Activated T-helper 17 cell treated with anti-CD3 and anti-CD28 coated beads, Interleukin-2, amount 50 U/mL, for 72 hours (primary cell): ENCODE measurements around the gene HTRA3. TPM values are rescaled to one million over a fixed set of nuclear protein-coding genes. Genes with fewer than 3 reads are reported as not detected.
A peak's percentile ranks its signal among the peaks of the same experiment; 100 is the strongest.

Experiments used
- ATAC-seq: fragments of 150-1000 bp; cut with Tn5 transposase; replicated peaks from 2 replicates; pipeline ENCODE4 v1.10.0; 2021; ENCODE audit warnings: mild to moderate bottlenecking, moderate library complexity
- H3K27ac Mint-ChIP-seq: one replicate; pipeline ENCODE4 v1.8.0; 2022; ENCODE audit warnings: mixed read lengths
- H3K27me3 Mint-ChIP-seq: one replicate; pipeline ENCODE4 v1.8.0; 2022; ENCODE audit warnings: mixed read lengths
- H3K36me3 Mint-ChIP-seq: one replicate; pipeline ENCODE4 v1.8.0; 2022; ENCODE audit warnings: low read depth, mild to moderate bottlenecking, mixed read lengths
- H3K4me1 Mint-ChIP-seq: one replicate; pipeline ENCODE4 v1.8.0; 2022; ENCODE audit warnings: mixed read lengths
- H3K4me3 Mint-ChIP-seq: one replicate; pipeline ENCODE4 v1.8.0; 2022; ENCODE audit warnings: mild to moderate bottlenecking, mixed read lengths
- H3K9me3 Mint-ChIP-seq: one replicate; pipeline ENCODE4 v1.8.0; 2022; ENCODE audit warnings: mixed read lengths
- total RNA-seq, 2 donors: library from RNA; stranded (reverse); gene quantifications; one replicate each; pipeline ENCODE4 v1.2.3, GENCODE V29; 2022

HTRA3 gene
- total RNA-seq, 2 donors from 2014 or later = not detected

DNA sequence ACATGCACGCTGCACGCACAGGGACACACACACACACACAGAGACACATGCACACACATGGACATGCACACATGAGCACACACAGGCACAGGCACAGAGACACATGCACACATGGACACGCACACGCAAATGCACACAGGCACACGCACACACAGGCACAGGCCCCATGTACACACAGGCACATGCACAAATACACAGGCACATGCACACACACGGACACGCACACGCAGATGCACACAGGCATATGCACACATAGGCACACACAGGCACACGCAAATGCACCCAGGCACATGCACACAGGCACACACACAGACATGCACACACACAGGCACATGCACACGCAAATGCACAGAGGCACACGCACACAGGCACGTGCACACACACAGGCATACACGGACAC is 30.3 kb upstream of the HTRA3 start:
- H3K9me3 Mint-ChIP-seq = no peaks in the 10 kb centered on the region
- no peaks in the 10 kb centered on the region for H3K36me3 Mint-ChIP-seq
- no peak overlapping the region for H3K4me3 Mint-ChIP-seq
- ATAC-seq = no peak
- no peaks in the 10 kb centered on the region for H3K4me1 Mint-ChIP-seq
- H3K27ac Mint-ChIP-seq = no peak overlapping the region
- H3K27me3 Mint-ChIP-seq = no peaks in the 10 kb centered on the region

GRCh38 chr4:8239661-8240060 is 29.9 kb upstream of the HTRA3 start:
- H3K4me3 Mint-ChIP-seq = no peak overlapping the region
- no peaks in the 10 kb centered on the region for H3K9me3 Mint-ChIP-seq
- H3K27me3 Mint-ChIP-seq = no peaks in the 10 kb centered on the region
- H3K4me1 Mint-ChIP-seq = no peaks in the 10 kb centered on the region
- no peaks in the 10 kb centered on the region for H3K36me3 Mint-ChIP-seq
- ATAC-seq = no peak
- no peak overlapping the region for H3K27ac Mint-ChIP-seq

DNA sequence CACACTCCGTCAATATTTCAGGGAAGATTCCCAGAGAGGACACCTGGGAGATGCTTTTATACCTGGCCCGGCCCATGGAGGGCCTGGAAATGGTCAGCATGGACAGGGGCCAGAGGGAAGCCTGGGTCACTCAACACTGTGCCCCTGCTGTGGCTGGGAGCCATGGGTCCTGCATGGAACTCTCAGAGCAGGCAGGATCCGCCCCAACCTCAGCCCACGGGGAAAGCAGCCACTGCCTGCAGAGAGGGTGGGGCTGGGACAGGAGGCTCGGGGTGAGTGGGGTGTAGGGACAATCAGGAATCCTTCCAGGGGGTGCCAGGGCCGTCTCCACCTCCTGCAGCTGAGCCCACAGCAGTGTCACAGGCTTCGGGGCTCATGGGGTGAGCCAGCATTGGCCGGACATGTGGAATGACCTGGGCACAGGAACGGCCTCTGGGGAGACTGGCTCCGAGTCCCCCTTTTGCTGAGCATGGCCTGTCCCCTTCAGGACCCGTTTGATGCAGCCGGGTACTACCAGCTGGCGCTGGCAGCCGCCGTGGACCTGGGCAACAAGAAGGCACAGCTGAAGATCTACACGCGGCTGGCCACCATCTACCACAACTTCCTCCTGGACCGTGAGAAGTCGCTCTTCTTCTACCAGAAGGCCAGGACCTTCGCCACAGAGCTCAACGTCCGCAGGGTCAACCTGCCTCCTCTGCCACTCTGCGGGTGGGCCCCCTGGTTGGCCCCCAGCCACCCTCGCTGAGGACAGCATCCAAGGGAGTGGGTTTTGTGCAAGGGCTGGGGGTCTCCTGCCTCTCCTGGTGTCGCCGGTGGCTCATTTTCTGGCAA is 29.1 kb upstream of the HTRA3 start:
- Mint-ChIP-seq H3K4me3 (no peak overlapping the region), H3K9me3 (no peaks in the 10 kb centered on the region), H3K27me3 (no peaks in the 10 kb centered on the region), H3K27ac (no peak overlapping the region), H3K4me1 (no peaks in the 10 kb centered on the region), H3K36me3 (no peaks in the 10 kb centered on the region)
- no peak for ATAC-seq

DNA sequence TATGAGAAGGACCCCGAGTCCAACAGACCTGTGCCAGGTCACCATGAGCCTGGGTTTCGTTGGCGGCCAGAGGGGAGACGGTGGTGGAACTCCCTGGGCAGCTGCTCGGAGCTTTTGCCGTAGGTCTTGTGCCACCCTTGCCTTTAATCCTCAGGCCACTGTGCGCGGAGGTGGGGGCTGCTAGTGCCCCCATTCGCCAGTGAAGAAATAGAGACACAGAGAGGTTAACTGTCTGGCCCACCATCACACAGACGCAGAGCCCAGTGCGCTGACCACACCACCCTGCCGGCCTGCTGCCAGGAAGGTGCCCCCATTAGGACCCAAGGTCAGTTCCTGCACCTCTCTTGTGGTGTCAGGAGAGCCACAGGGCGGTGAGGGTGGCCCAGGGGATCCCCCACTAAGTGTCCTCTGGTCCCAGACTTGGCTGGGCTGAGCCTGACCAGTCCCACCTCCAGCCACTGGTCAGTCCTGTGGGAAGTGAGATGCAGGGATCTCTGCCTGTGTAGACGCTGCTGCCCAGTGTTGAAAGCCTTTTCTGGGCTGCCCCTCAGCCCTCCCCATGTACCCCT is 28.3 kb upstream of the HTRA3 start:
- no peak overlapping the region for H3K27ac Mint-ChIP-seq
- no peak for ATAC-seq
- H3K4me1 Mint-ChIP-seq = no peaks in the 10 kb centered on the region
- no peak overlapping the region for H3K4me3 Mint-ChIP-seq
- H3K27me3 Mint-ChIP-seq = no peaks in the 10 kb centered on the region
- H3K9me3 Mint-ChIP-seq = no peaks in the 10 kb centered on the region
- no peaks in the 10 kb centered on the region for H3K36me3 Mint-ChIP-seq

DNA sequence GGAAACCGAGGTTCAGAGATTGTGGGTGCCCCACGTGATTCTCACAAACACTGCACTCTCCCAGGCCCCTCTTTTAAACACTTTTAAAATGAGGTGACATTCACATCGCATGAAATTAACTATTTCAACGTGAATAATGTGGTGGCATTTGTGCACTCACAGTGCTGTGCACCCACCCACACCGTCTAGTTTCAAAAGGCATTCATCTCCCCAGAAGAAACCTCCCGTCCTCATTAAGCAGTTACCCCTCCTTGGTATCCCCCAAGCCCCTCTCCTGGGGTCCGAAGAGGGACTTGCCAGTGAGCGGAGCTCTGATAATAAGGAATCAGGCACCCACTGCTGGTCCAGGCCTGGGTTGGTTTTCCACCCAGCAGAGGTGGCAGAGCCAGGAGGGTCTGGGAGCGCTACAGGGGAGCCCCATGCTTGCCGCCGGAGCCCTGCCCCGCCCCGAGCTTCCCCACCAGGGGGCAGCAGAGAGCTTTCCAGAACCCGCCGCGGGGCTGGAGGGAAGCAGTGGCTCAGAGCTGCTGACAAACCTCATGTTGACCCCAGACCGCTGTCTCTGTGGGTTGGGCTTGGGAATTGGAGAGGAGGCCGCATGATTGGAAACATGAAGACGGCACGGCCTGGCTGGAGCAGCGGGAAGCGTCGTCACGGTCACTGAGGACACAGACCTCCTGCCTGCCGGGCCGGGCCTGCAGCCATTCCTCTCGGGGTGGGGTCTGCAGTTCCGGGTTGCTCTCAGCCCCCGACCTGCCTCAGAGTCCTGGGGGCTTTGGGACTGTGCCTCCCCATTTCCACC is 27.5 kb upstream of the HTRA3 start:
- no peak overlapping the region for H3K27ac Mint-ChIP-seq
- no peak overlapping the region for H3K4me3 Mint-ChIP-seq
- H3K4me1 Mint-ChIP-seq = no peaks in the 10 kb centered on the region
- H3K9me3 Mint-ChIP-seq = no peaks in the 10 kb centered on the region
- H3K27me3 Mint-ChIP-seq = no peaks in the 10 kb centered on the region
- ATAC-seq = peak; percentile 86
- no peaks in the 10 kb centered on the region for H3K36me3 Mint-ChIP-seq

DNA sequence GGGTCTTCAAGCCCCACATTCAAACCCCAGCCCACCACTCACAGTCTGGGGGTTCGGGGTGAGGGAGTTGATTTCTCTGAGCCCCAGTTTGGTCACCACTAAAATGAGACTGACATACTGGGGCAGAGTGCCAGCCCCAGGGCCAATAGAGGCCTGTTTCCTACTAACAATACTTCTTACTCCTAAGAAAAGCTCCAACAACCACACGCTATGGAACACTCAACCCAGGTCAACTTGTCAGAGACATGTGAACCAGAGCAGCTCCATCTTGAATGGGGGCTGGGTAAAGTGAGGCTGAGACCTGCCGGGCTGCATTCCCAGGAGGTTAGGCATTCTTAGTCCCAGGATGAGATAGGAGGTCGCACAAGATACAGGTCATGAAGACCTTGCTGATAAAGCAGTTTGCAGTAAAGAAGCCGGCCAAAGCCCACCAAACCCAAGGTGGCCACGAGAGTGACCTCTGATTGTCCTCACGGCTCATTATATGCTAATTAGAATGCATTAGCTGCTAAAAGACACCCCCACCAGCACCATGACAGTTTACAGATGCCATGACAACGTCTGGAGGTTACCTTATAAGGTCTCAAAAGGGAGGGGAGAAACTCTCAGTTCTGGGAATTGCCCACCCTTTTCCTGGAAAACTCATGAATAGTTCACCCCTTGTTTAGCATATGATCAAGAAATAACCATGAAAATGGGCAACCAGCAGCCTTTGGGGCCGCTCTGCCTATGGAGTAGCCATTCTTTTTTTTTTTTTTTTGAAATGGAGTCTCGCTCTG is 26.6 kb upstream of the HTRA3 start:
- Mint-ChIP-seq H3K4me1 (no peaks in the 10 kb centered on the region), H3K27me3 (peaks cover 1% of the 10 kb centered on the region), H3K4me3 (no peak overlapping the region), H3K36me3 (no peaks in the 10 kb centered on the region), H3K27ac (no peak overlapping the region), H3K9me3 (no peaks in the 10 kb centered on the region)
- no peak for ATAC-seq

DNA sequence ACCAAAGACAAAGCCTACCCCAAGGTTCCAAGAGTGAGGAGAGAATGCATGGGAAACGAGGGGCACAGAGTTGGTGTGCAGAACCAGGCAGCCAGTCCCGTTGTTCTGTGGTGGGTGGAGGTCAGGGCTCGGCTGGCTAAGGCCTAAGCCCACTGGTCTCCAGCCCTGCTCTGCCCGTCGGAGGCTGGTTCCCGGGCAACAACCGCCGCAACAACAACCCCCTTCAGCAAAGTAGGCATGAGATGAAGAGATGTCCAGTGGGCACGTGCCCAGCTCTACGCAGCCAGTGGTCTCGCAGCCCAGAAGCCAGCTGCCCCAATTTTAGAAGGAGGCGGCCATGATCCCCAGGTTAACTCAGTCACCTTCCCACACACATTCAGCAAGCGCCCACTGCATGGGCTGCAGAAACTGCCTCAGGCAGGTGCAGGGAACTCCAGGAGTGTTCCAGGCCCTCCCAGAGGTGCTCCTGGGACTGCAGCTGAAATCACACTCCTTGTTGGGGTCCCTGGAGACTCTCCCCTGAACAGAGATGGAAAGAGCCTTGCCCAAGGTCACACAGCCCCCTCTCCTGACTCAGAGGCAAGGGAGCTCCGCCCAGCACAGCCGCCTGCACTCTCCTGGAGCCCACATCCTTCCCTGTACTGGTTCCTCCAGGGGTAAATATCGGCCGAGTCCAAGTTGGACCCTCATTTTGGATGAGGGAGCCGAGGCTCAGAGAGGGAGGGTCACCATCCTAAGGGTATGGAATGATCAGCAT is 25.4 kb upstream of the HTRA3 start:
- no peak overlapping the region for H3K4me3 Mint-ChIP-seq
- peaks cover 2% of the 10 kb centered on the region for H3K27me3 Mint-ChIP-seq
- no peaks in the 10 kb centered on the region for H3K36me3 Mint-ChIP-seq
- no peaks in the 10 kb centered on the region for H3K4me1 Mint-ChIP-seq
- ATAC-seq = no peak
- H3K27ac Mint-ChIP-seq = no peak overlapping the region
- no peaks in the 10 kb centered on the region for H3K9me3 Mint-ChIP-seq

DNA sequence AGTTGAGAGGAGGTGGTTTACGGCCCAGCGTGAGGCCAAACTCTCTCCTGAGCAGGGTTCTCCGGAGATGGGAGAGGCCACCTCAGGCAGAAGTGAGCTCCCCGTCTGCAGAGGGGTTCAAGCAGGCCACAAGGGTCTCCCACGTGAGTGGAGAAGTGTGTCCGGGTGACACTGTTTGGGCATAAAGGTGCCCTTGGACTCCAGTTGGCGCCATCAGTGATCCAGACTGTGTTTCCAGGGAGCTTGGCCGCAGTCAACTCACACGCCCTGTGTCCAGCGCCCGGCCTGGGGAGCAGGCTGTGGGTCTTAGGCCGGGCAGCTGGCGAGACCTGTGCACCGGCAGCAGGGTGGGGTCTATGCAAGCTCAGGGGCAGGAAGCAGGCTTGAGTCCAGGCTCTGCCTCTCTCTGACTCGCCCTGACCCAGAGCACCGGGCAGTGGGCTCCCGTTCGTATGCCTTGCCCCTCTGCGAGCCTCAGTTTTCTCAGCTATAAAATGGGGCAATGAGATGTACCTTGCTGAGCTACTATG is 24.6 kb upstream of the HTRA3 start:
- H3K27me3 Mint-ChIP-seq = peaks cover 2% of the 10 kb centered on the region
- no peak for ATAC-seq
- no peak overlapping the region for H3K27ac Mint-ChIP-seq
- H3K4me1 Mint-ChIP-seq = no peaks in the 10 kb centered on the region
- no peaks in the 10 kb centered on the region for H3K36me3 Mint-ChIP-seq
- H3K4me3 Mint-ChIP-seq = no peak overlapping the region
- no peaks in the 10 kb centered on the region for H3K9me3 Mint-ChIP-seq

- Mint-ChIP-seq H3K4me1 (no peaks in the 10 kb centered on the region), H3K9me3 (no peaks in the 10 kb centered on the region), H3K4me3 (no peak overlapping the region), H3K27me3 (peaks cover 2% of the 10 kb centered on the region), H3K36me3 (no peaks in the 10 kb centered on the region), H3K27ac (no peak overlapping the region)
- no peak for ATAC-seq
Observed at GRCh38 chr4:8245884-8246833, 23.4 kb upstream of the HTRA3 start.

DNA sequence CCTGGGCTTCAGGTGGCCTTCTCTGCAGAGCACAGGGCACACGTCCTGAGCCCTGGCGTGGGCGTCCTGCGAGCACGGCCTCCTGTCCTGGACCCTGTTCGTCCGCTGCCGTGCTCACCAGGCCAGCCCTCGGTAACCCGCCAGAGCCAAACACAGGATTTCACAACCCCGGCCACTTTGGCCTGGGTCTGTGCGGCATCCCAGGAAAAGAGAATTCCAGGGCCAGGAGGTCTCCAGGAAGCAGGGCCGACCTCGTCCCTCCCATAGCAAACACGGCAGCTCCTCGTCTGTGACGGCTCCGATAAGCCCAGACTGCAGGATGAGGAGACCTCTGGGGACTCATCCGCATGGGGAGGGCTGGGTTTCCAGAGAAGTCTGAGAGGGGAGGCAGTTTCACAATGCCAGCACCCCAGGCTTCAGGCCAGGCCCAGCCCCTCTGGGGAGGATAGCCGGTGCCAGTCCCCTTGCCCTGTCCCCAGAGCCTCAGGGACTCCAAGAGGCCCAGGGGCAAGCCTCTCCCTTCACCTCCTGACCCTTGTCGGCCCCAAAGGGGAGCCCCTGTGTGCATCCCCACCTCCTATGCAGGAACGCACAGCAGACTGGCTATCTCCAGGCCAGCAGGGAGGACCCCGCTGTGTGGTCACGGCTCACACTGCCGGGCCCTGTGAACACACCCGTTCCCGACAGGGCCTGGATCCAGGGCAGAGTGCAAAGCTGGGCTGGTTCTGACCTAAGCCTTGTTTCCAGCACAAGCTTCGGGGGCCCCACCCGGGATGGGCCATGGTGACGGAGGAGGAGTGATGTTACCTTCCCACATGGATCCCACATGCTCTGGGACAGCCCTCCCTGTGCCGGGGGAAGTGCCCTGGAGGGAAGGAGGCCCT is 22.3 kb upstream of the HTRA3 start:
- Mint-ChIP-seq H3K36me3 (no peaks in the 10 kb centered on the region), H3K27me3 (peaks cover 2% of the 10 kb centered on the region), H3K27ac (no peak overlapping the region), H3K9me3 (no peaks in the 10 kb centered on the region), H3K4me3 (no peak overlapping the region), H3K4me1 (no peaks in the 10 kb centered on the region)
- ATAC-seq = no peak

DNA sequence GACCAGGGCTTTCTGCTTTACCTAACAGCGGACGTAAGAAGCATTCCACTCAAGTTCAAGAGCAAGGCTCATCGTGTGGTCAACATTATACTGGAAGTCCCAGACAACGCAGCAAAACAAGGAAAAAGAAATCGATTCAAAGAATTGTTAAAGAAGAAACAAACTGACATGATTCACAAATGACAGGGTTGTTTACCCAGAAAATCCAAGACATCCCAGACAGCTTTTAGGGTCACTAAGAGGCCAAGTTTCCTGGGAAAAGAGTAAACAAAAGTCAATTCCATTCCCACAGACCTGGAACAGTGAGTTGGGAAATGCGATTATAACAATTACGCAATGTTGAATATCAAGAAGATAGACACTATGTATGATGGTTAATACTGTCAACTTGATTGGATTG is 21.5 kb upstream of the HTRA3 start:
- H3K4me3 Mint-ChIP-seq = no peak overlapping the region
- H3K9me3 Mint-ChIP-seq = no peaks in the 10 kb centered on the region
- no peaks in the 10 kb centered on the region for H3K4me1 Mint-ChIP-seq
- H3K27ac Mint-ChIP-seq = no peak overlapping the region
- no peaks in the 10 kb centered on the region for H3K36me3 Mint-ChIP-seq
- no peak for ATAC-seq
- peaks cover 2% of the 10 kb centered on the region for H3K27me3 Mint-ChIP-seq

DNA sequence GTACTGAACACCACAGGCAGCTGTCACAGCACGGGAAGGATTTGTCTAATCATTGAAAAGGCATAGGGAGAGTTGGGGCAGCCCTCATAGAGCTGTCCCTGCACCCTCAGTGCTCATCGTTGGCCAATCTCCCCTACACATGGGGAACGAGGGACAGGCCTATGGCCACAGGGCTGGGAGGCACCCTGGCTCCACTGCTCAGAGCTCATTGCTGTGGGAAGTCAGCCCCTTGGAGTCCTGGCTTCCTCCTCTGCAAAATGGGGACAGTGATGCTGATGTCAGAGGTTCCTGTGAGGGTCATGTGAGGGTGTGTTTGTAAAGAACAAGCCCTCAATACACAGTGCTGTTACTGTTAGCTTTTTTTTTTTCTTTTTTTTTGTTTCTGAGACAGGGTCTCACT is 19.3 kb upstream of the HTRA3 start:
- no peaks in the 10 kb centered on the region for H3K9me3 Mint-ChIP-seq
- no peak overlapping the region for H3K27ac Mint-ChIP-seq
- no peak overlapping the region for H3K4me3 Mint-ChIP-seq
- H3K36me3 Mint-ChIP-seq = no peaks in the 10 kb centered on the region
- no peaks in the 10 kb centered on the region for H3K4me1 Mint-ChIP-seq
- ATAC-seq = no peak
- H3K27me3 Mint-ChIP-seq = peaks cover 2% of the 10 kb centered on the region
